Osteoblast (primary cell): ENCODE data around the gene HSFX2. TPM values are rescaled to one million over a fixed set of nuclear protein-coding genes. Genes with fewer than 3 reads are reported as not detected.
"Not testable (repeated sequence)": the region's sequence is repeated elsewhere in the genome, so short reads cannot be mapped to it uniquely, and the experiment has no call there.

Experiments
- DNase-seq: peaks from one replicate; pipeline ENCODE4 v3.0.0; 2011; ENCODE audit warnings: low spot score, mixed read lengths; ENCODE audit not compliant: insufficient read length; ENCODE audit errors: missing footprints
- H2AFZ ChIP-seq: 2 replicates; pipeline ENCODE4 v1.6.0; 2011; ENCODE audit warnings: mild to moderate bottlenecking, low read length
- H3K27ac ChIP-seq: 2 replicates; pipeline ENCODE4 v1.5.1; 2011; ENCODE audit warnings: mild to moderate bottlenecking, low read depth, low read length, moderate library complexity
- H3K27me3 ChIP-seq: 2 replicates; pipeline ENCODE4 v1.6.0; 2012; ENCODE audit warnings: mild to moderate bottlenecking, control low read depth, inconsistent platforms, low read length, moderate library complexity; ENCODE audit not compliant: insufficient read depth
- H3K36me3 ChIP-seq: 2 replicates; pipeline ENCODE4 v1.5.1; 2011; ENCODE audit warnings: mild to moderate bottlenecking, low read length, control low read depth, moderate library complexity; ENCODE audit not compliant: insufficient read depth
- H3K4me1 ChIP-seq: 2 replicates; pipeline ENCODE4 v1.5.1; 2011; ENCODE audit warnings: mild to moderate bottlenecking, low read length, control low read depth, moderate library complexity; ENCODE audit not compliant: insufficient read depth
- H3K4me2 ChIP-seq: 2 replicates; pipeline ENCODE4 v1.6.0; 2011; ENCODE audit warnings: mild to moderate bottlenecking, low read length; ENCODE audit not compliant: insufficient read depth
- H3K4me3 ChIP-seq: fragments of 200-600 bp; sonication (generic); 3 replicates; pipeline ENCODE4 v1.5.1; 2012; ENCODE audit warnings: mild to moderate bottlenecking, low read length, inconsistent platforms; ENCODE audit not compliant: insufficient read depth
- H3K79me2 ChIP-seq: 2 replicates; pipeline ENCODE4 v1.6.0; 2012; ENCODE audit warnings: mild to moderate bottlenecking, low read length, control low read depth, inconsistent platforms; ENCODE audit not compliant: insufficient read depth
- H3K9me3 ChIP-seq: 2 replicates; pipeline ENCODE4 v1.5.1; 2011; ENCODE audit warnings: low read depth, low read length, control low read depth
- H4K20me1 ChIP-seq: 2 replicates; pipeline ENCODE4 v1.6.0; 2012; ENCODE audit warnings: mild to moderate bottlenecking, low read length, control low read depth; ENCODE audit not compliant: insufficient read depth
- total RNA-seq: library from RNA; depleted of rRNA; stranded (reverse); fragments of >200 nt; gene quantifications from 2 replicates; pipeline ENCODE4 v1.2.3, GENCODE V29; 2012

Gene HSFX2
- total RNA-seq, 1 donor: 0.36 TPM

DNA sequence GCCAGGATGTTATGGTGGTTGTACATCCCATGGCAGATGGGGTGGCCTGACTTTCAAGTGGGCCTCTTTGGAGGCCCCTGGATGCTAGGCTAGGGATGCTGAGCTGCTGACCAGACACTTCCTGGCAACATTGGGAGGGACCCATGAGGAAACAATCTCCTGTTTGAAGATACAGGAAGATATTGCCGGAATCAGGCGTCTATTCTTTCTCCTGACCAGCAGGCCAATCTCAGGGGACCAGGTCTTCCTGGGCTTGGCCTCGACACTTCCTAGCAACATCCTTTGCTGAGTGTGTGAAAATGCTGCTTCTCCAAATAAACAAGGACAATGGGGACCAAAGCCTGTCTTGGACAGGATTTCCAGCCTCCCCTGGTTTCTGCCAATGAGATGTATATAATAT lies 47.3 kb downstream of the HSFX2 start:
- not testable (repeated sequence) for H4K20me1 ChIP-seq, H3K36me3 ChIP-seq, H2AFZ ChIP-seq, H3K4me2 ChIP-seq, H3K9me3 ChIP-seq, H3K4me1 ChIP-seq, H3K27ac ChIP-seq, H3K27me3 ChIP-seq, H3K4me3 ChIP-seq, DNase-seq, H3K79me2 ChIP-seq

DNA sequence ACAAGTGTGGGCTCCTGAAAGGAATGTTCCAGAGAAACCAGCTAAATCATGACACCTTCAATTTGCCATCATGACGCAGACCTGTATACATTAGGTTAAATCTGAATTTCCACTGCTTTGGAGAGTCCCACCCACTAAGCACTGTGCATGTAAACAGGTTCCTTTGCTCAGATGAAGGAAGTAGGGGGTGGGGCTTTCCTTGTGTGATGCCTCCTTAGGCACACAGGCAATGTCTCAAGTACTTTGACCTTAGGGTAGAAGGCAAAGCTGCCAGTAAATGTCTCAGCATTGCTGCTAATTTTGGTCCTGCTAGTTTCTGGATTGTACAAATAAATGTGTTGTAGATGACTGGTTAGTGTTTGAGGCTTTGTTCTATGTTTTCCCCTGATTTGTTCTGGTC lies 48.2 kb downstream of the HSFX2 start:
- not testable (repeated sequence) for H3K79me2 ChIP-seq, H2AFZ ChIP-seq, H3K4me2 ChIP-seq, H3K27me3 ChIP-seq, H3K27ac ChIP-seq, H4K20me1 ChIP-seq, H3K9me3 ChIP-seq, H3K4me1 ChIP-seq, H3K36me3 ChIP-seq, DNase-seq, H3K4me3 ChIP-seq

- not testable (repeated sequence) for H3K27ac ChIP-seq, H3K36me3 ChIP-seq, DNase-seq, H3K79me2 ChIP-seq, H3K27me3 ChIP-seq, H3K4me3 ChIP-seq, H4K20me1 ChIP-seq, H3K4me2 ChIP-seq, H2AFZ ChIP-seq, H3K9me3 ChIP-seq, H3K4me1 ChIP-seq
Measured at GRCh38 chrX:149545545-149546543, 49.3 kb downstream of the HSFX2 start.

Other genes with a start within 250 kb of the HSFX2 start
- 48.9 and 50.4 TPM in 2 replicates for gene IDS, start 90.0 kb downstream of the HSFX2 start, total RNA-seq
- gene EOLA1, start 54.3 kb downstream of the HSFX2 start, total RNA-seq: 12.1 and 13.0 TPM in 2 replicates
- gene HSFX3, start 45.4 kb downstream of the HSFX2 start, total RNA-seq: not detected in 2 replicates
- not detected in 2 replicates for gene MAGEA9B, start 7.9 kb downstream of the HSFX2 start, total RNA-seq
- 16.6 and 18.0 TPM in 2 replicates for gene TMEM185A, start 36.5 kb upstream of the HSFX2 start, total RNA-seq
- gene MAGEA11, start 116.7 kb upstream of the HSFX2 start, total RNA-seq: not detected in 2 replicates
- 0.36 and 0.59 TPM in 2 replicates for gene HSFX1, start 178.8 kb upstream of the HSFX2 start, total RNA-seq
- gene MAGEA9, start 186.6 kb upstream of the HSFX2 start, total RNA-seq: not detected in 2 replicates